GM23338 (cell line): ENCODE results near the gene TRAF2.

Experiments
- EZH2phosphoT487 ChIP-seq: fragments of 200-600 bp; sonication (generic); IDR thresholded peaks from one replicate; pipeline ENCODE4 v1.8.1; 2018; ENCODE audit warnings: antibody characterized with exemption; ENCODE audit not compliant: unreplicated experiment
- POLR2AphosphoS5 ChIP-seq: IDR thresholded peaks from 2 replicates; pipeline ENCODE4 v1.6.1; 2016; ENCODE audit warnings: antibody characterized with exemption, low read depth
- TF ChIP-seq, protein P1 (sequence below), 2 experiments: fragments of 200-600 bp in 1 of 2; sonication (generic) in 1 of 2; conservative IDR thresholded peaks; 2 replicates each; pipeline versions ENCODE4 v1.5.1 to v1.6.1; 2016 to 2017; ENCODE audit warnings: antibody characterized with exemption in 2 of 2, low read depth in 2 of 2, mild to moderate bottlenecking in 2 of 2, moderate library complexity in 1 of 2

- TF ChIP-seq, protein P1, sequence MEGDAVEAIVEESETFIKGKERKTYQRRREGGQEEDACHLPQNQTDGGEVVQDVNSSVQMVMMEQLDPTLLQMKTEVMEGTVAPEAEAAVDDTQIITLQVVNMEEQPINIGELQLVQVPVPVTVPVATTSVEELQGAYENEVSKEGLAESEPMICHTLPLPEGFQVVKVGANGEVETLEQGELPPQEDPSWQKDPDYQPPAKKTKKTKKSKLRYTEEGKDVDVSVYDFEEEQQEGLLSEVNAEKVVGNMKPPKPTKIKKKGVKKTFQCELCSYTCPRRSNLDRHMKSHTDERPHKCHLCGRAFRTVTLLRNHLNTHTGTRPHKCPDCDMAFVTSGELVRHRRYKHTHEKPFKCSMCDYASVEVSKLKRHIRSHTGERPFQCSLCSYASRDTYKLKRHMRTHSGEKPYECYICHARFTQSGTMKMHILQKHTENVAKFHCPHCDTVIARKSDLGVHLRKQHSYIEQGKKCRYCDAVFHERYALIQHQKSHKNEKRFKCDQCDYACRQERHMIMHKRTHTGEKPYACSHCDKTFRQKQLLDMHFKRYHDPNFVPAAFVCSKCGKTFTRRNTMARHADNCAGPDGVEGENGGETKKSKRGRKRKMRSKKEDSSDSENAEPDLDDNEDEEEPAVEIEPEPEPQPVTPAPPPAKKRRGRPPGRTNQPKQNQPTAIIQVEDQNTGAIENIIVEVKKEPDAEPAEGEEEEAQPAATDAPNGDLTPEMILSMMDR (conservative IDR thresholded peaks at IDR 0.05; ENCODE audit: low read depth in 2 of 2): no peak
- TF ChIP-seq POLR2AphosphoS5 (no peak), EZH2phosphoT487 (no peak)
These were observed 69.1 kb downstream of the TRAF2 start for GRCh38 chr9:136955202-136955942.
